ENCODE results near the gene FAM170B. TPM values are rescaled to one million over a fixed set of nuclear protein-coding genes. Genes with fewer than 3 reads are reported as not detected.
A peak's percentile ranks its signal among the peaks of the same experiment; 100 is the strongest.

The FAM170B gene
- total and polyA plus RNA-seq, 2 experiments from 2014 or later: not detected

GRCh38 chr10:49107111-49107886 is 26.5 kb downstream of the FAM170B start:
- Histone ChIP-seq H3K4me3 (no peak overlapping the region), H3F3A (replicated peaks; ENCODE audit: low read depth) (no peaks in the 10 kb centered on the region), H3K27ac (ENCODE audit: low read depth) (no peak overlapping the region), H3K9me2 (ENCODE audit: insufficient read depth) (no peaks in the 10 kb centered on the region), H3K4me2 (no peak overlapping the region), H3K79me2 (replicated peaks; ENCODE audit: insufficient read depth) (no peaks in the 10 kb centered on the region), H2AFZ (no peak overlapping the region), H4K20me1 (replicated peaks; ENCODE audit: insufficient read depth) (no peaks in the 10 kb centered on the region), H3K36me3 (ENCODE audit: insufficient read depth) (no peaks in the 10 kb centered on the region), H3K27me3 (ENCODE audit: insufficient read depth) (no peaks in the 10 kb centered on the region), H3K4me1 (ENCODE audit: insufficient read depth) (no peaks in the 10 kb centered on the region)
- Mint-ChIP-seq H3K27me3 (ENCODE audit: insufficient read depth, low read depth, poor library complexity) (peaks cover 8% of the 10 kb centered on the region), H3K9me3 (no peaks in the 10 kb centered on the region), H3K4me3 (no peak overlapping the region), H3K27ac (no peak overlapping the region), H3K4me1 (peaks cover 8% of the 10 kb centered on the region), H3K36me3 (ENCODE audit: low read depth) (no peaks in the 10 kb centered on the region; the same call in 2 of the 3 replicates)
- DNase-seq (ENCODE audit: low spot score) (no peak), ATAC-seq (no peak)
- TF ChIP-seq ZNF114 (CRISPR knock-in tag; IDR thresholded peaks at IDR 0.05): no peak
- peak in 1 of 2 experiments; percentile 24; a peak in 1 of 4 replicates for TF ChIP-seq CTCF (conservative IDR thresholded peaks at IDR 0.05; ENCODE audit: low read depth in 2 of 2)
- no peak for TF ChIP-seq NANOG (IDR thresholded peaks at IDR 0.05; ENCODE audit: borderline replicate concordance)

DNA sequence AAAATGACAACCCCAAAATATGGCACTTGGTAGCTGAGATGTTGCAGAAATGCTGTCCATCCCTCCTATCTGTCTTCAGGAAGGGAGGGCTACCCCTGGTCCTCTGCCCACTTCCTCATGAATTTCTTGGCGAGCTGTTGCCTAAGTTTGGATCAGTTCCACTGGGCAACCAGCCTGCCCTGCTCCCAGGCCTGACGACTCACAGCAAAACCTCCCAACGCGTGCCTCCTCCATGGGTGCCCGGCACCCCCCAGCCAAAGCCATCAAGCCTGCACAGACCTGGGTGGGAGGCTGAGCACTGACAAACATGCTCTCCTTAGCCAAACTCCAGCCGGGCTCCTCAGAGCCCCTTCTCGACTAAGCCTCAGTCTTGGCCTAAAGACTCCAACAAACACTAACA is 27.4 kb downstream of the FAM170B start:
- Histone ChIP-seq H3F3A (replicated peaks; ENCODE audit: low read depth) (no peaks in the 10 kb centered on the region), H3K4me3 (no peak overlapping the region), H3K36me3 (ENCODE audit: insufficient read depth) (no peaks in the 10 kb centered on the region), H4K20me1 (replicated peaks; ENCODE audit: insufficient read depth) (no peaks in the 10 kb centered on the region), H3K4me1 (ENCODE audit: insufficient read depth) (no peaks in the 10 kb centered on the region), H3K79me2 (replicated peaks; ENCODE audit: insufficient read depth) (no peaks in the 10 kb centered on the region), H3K9me2 (ENCODE audit: insufficient read depth) (no peaks in the 10 kb centered on the region), H3K27me3 (ENCODE audit: insufficient read depth) (no peaks in the 10 kb centered on the region), H3K4me2 (no peak overlapping the region), H3K27ac (ENCODE audit: low read depth) (no peak overlapping the region), H2AFZ (no peak overlapping the region)
- Mint-ChIP-seq H3K36me3 (ENCODE audit: low read depth) (no peaks in the 10 kb centered on the region; the same call in 2 of the 3 replicates), H3K9me3 (no peaks in the 10 kb centered on the region; the same call in 2 of the 3 replicates), H3K27ac (no peak overlapping the region), H3K27me3 (ENCODE audit: insufficient read depth, low read depth, poor library complexity) (peaks cover 9% of the 10 kb centered on the region), H3K4me1 (peaks cover 8% of the 10 kb centered on the region), H3K4me3 (no peak overlapping the region)
- DNase-seq (ENCODE audit: low spot score) (no peak), ATAC-seq (no peak)
- TF ChIP-seq CREB1 (CRISPR knock-in tag; IDR thresholded peaks at IDR 0.05; ENCODE audit: low read depth): no peak
- TF ChIP-seq, protein P1, sequence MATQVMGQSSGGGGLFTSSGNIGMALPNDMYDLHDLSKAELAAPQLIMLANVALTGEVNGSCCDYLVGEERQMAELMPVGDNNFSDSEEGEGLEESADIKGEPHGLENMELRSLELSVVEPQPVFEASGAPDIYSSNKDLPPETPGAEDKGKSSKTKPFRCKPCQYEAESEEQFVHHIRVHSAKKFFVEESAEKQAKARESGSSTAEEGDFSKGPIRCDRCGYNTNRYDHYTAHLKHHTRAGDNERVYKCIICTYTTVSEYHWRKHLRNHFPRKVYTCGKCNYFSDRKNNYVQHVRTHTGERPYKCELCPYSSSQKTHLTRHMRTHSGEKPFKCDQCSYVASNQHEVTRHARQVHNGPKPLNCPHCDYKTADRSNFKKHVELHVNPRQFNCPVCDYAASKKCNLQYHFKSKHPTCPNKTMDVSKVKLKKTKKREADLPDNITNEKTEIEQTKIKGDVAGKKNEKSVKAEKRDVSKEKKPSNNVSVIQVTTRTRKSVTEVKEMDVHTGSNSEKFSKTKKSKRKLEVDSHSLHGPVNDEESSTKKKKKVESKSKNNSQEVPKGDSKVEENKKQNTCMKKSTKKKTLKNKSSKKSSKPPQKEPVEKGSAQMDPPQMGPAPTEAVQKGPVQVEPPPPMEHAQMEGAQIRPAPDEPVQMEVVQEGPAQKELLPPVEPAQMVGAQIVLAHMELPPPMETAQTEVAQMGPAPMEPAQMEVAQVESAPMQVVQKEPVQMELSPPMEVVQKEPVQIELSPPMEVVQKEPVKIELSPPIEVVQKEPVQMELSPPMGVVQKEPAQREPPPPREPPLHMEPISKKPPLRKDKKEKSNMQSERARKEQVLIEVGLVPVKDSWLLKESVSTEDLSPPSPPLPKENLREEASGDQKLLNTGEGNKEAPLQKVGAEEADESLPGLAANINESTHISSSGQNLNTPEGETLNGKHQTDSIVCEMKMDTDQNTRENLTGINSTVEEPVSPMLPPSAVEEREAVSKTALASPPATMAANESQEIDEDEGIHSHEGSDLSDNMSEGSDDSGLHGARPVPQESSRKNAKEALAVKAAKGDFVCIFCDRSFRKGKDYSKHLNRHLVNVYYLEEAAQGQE (IDR thresholded peaks at IDR 0.05; ENCODE audit: unreplicated experiment): no peak
- no peak for TF ChIP-seq POLR2AphosphoS5 (IDR thresholded peaks at IDR 0.05; ENCODE audit: low read depth)
- no peak for TF ChIP-seq NANOG (IDR thresholded peaks at IDR 0.05; ENCODE audit: borderline replicate concordance)
- no peak for TF ChIP-seq EZH2phosphoT487 (IDR thresholded peaks at IDR 0.05; ENCODE audit: unreplicated experiment)
- no peak for TF ChIP-seq ZNF114 (CRISPR knock-in tag; IDR thresholded peaks at IDR 0.05)
- TF ChIP-seq EZH2 (IDR thresholded peaks at IDR 0.05; ENCODE audit: low read depth, unreplicated experiment): no peak
- TF ChIP-seq, protein P2, sequence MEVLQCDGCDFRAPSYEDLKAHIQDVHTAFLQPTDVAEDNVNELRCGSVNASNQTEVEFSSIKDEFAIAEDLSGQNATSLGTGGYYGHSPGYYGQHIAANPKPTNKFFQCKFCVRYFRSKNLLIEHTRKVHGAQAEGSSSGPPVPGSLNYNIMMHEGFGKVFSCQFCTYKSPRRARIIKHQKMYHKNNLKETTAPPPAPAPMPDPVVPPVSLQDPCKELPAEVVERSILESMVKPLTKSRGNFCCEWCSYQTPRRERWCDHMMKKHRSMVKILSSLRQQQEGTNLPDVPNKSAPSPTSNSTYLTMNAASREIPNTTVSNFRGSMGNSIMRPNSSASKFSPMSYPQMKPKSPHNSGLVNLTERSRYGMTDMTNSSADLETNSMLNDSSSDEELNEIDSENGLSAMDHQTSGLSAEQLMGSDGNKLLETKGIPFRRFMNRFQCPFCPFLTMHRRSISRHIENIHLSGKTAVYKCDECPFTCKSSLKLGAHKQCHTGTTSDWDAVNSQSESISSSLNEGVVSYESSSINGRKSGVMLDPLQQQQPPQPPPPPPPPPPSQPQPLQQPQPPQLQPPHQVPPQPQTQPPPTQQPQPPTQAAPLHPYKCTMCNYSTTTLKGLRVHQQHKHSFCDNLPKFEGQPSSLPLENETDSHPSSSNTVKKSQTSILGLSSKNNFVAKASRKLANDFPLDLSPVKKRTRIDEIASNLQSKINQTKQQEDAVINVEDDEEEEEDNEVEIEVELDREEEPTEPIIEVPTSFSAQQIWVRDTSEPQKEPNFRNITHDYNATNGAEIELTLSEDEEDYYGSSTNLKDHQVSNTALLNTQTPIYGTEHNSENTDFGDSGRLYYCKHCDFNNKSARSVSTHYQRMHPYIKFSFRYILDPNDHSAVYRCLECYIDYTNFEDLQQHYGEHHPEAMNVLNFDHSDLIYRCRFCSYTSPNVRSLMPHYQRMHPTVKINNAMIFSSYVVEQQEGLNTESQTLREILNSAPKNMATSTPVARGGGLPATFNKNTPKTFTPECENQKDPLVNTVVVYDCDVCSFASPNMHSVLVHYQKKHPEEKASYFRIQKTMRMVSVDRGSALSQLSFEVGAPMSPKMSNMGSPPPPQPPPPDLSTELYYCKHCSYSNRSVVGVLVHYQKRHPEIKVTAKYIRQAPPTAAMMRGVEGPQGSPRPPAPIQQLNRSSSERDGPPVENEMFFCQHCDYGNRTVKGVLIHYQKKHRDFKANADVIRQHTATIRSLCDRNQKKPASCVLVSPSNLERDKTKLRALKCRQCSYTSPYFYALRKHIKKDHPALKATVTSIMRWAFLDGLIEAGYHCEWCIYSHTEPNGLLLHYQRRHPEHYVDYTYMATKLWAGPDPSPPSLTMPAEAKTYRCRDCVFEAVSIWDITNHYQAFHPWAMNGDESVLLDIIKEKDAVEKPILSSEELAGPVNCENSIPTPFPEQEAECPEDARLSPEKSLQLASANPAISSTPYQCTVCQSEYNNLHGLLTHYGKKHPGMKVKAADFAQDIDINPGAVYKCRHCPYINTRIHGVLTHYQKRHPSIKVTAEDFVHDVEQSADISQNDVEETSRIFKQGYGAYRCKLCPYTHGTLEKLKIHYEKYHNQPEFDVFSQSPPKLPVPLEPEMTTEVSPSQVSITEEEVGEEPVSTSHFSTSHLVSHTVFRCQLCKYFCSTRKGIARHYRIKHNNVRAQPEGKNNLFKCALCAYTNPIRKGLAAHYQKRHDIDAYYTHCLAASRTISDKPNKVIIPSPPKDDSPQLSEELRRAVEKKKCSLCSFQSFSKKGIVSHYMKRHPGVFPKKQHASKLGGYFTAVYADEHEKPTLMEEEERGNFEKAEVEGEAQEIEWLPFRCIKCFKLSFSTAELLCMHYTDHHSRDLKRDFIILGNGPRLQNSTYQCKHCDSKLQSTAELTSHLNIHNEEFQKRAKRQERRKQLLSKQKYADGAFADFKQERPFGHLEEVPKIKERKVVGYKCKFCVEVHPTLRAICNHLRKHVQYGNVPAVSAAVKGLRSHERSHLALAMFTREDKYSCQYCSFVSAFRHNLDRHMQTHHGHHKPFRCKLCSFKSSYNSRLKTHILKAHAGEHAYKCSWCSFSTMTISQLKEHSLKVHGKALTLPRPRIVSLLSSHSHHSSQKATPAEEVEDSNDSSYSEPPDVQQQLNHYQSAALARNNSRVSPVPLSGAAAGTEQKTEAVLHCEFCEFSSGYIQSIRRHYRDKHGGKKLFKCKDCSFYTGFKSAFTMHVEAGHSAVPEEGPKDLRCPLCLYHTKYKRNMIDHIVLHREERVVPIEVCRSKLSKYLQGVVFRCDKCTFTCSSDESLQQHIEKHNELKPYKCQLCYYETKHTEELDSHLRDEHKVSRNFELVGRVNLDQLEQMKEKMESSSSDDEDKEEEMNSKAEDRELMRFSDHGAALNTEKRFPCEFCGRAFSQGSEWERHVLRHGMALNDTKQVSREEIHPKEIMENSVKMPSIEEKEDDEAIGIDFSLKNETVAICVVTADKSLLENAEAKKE (CRISPR knock-in tag; IDR thresholded peaks at IDR 0.05): no peak
